A549 (cell line): Measurements from ENCODE around the gene DCAF11. TPM values are rescaled to one million over a fixed set of nuclear protein-coding genes. Genes with fewer than 3 reads are reported as not detected.

ENCODE experiments used
- ATAC-seq, 2 experiments: fragments of 200-7000 bp in 1 of 2; fragments of >200 bp in 1 of 2; cut with Nextera tagmentation in 1 of 2; cut with Tn5 transposase in 1 of 2; 3 replicates each; pipeline versions ENCODE4 v1.8.0 to v1.9.1; 2018 to 2020; ENCODE audit warnings: mild to moderate bottlenecking in 1 of 2, moderate library complexity in 1 of 2
- CTCF ChIA-PET: fragments of 300-600 bp; sonication (Branson Sonifier 250); formaldehyde crosslinking; extraction: SDS; loops from one replicate; lab custom pipeline; 2021; ENCODE audit warnings: antibody characterized with exemption, inconsistent platforms; lab: Yijun Ruan, JAX
- POLR2A ChIA-PET: fragments of 350-600 bp; formaldehyde crosslinking; extraction: SDS; loops from one replicate; lab custom pipeline; 2021; ENCODE audit warnings: antibody characterized with exemption, inconsistent platforms; lab: Yijun Ruan, JAX
- DNase-seq, 2 experiments: peaks; one replicate each; pipeline versions ENCODE4 v3.0.0 to v3.0.0-alpha.2; 2011 to 2016; ENCODE audit warnings: low read depth in 1 of 2, low spot score in 1 of 2
- FAIRE-seq: peaks from 2 replicates; lab custom pipeline; 2011; peaks lifted over from hg19 to GRCh38; lab: Jason Lieb, UNC
- H3K27ac ChIP-seq, 2 experiments: fragments of >200 bp; sonication (Bioruptor Twin); formaldehyde crosslinking; 3 replicates each; pipeline ENCODE4 v1.5.1; 2016 to 2017
- H3K4me1 ChIP-seq: fragments of >200 bp; sonication (Bioruptor Twin); formaldehyde crosslinking; 3 replicates; pipeline ENCODE4 v1.6.1; 2016
- H3K4me2 ChIP-seq: fragments of >200 bp; sonication (Bioruptor Twin); formaldehyde crosslinking; 3 replicates; pipeline ENCODE4 v1.6.1; 2016
- H3K4me3 ChIP-seq: fragments of >200 bp; sonication (Bioruptor Twin); formaldehyde crosslinking; 3 replicates; pipeline ENCODE4 v1.5.1; 2016
- H3K9me3 ChIP-seq: fragments of >200 bp; sonication (Bioruptor Twin); formaldehyde crosslinking; 3 replicates; pipeline ENCODE4 v1.6.1; 2016
- CHD2 ChIP-seq: fragments of 150-350 bp; IDR thresholded peaks from 2 replicates; pipeline ENCODE4 v1.6.1; 2014; ENCODE audit warnings: low read length; ENCODE audit not compliant: partially characterized antibody
- E2F6 ChIP-seq: IDR thresholded peaks from 2 replicates; pipeline ENCODE4 v1.6.1; 2012; ENCODE audit warnings: low read depth, borderline replicate concordance
- EP300 ChIP-seq, 2 experiments: fragments of >200 bp; sonication (Bioruptor Twin); formaldehyde crosslinking; IDR thresholded peaks; 2 replicates in 1 of 2; 3 replicates in 1 of 2; pipeline ENCODE4 v1.6.1; 2016 to 2017
- FOSL2 ChIP-seq, 2 experiments: fragments of 450-650 bp in 1 of 2; fragments of >200 bp in 1 of 2; sonication (Bioruptor Twin) in 1 of 2; formaldehyde crosslinking; IDR thresholded peaks; 2 replicates each; pipeline versions ENCODE4 v1.5.0 to v1.6.1; 2016 to 2020; ENCODE audit warnings: mild to moderate bottlenecking in 1 of 2, moderate library complexity in 1 of 2
- GATA3 ChIP-seq: IDR thresholded peaks from 2 replicates; pipeline ENCODE4 v1.6.1; 2012; ENCODE audit warnings: borderline replicate concordance
- HOXA7 ChIP-seq: fragments of 250-450 bp; sonication (Bioruptor Pico); IDR thresholded peaks from 2 replicates; pipeline ENCODE4 v1.5.0; 2020; ENCODE audit warnings: mild to moderate bottlenecking, moderate library complexity
- HOXB13 ChIP-seq: fragments of 250-450 bp; sonication (Bioruptor Pico); IDR thresholded peaks from 2 replicates; pipeline ENCODE4 v1.5.0; 2020; ENCODE audit warnings: low read depth, mild to moderate bottlenecking, moderate library complexity
- HOXB5 ChIP-seq: fragments of 250-450 bp; sonication (Bioruptor Pico); IDR thresholded peaks from 2 replicates; pipeline ENCODE4 v1.5.0; 2020; ENCODE audit warnings: mild to moderate bottlenecking, moderate library complexity
- JUN ChIP-seq, 2 experiments: fragments of >200 bp; sonication (Bioruptor Twin); formaldehyde crosslinking; IDR thresholded peaks; 2 replicates in 1 of 2; 3 replicates in 1 of 2; pipeline ENCODE4 v1.6.1; 2016 to 2017
- JUNB ChIP-seq: fragments of >200 bp; sonication (Bioruptor Twin); formaldehyde crosslinking; IDR thresholded peaks from 2 replicates; pipeline ENCODE4 v1.6.1; 2016
- KDM5A ChIP-seq: fragments of 200-600 bp; sonication (generic); IDR thresholded peaks from 2 replicates; pipeline ENCODE4 v1.6.1; 2016; ENCODE audit warnings: antibody characterized with exemption, mild to moderate bottlenecking
- MAFK ChIP-seq: fragments of 450-650 bp; IDR thresholded peaks from 2 replicates; pipeline ENCODE4 v1.6.1; 2014; ENCODE audit not compliant: partially characterized antibody
- MAX ChIP-seq: IDR thresholded peaks from 2 replicates; pipeline ENCODE4 v1.6.1; 2012
- MYC ChIP-seq: IDR thresholded peaks from 2 replicates; pipeline ENCODE4 v1.6.1; 2012; ENCODE audit warnings: mild to moderate bottlenecking, inconsistent platforms, low read length, improper control_type of control experiment, borderline replicate concordance
- PBX3 ChIP-seq: IDR thresholded peaks from 2 replicates; pipeline ENCODE4 v1.6.1; 2012
- PHF8 ChIP-seq: fragments of 200-600 bp; sonication (generic); IDR thresholded peaks from 2 replicates; pipeline ENCODE4 v1.6.1; 2016; ENCODE audit warnings: low read depth, mild to moderate bottlenecking, antibody characterized with exemption, moderate library complexity, borderline replicate concordance
- POLR2A ChIP-seq: IDR thresholded peaks from 2 replicates; pipeline ENCODE4 v1.6.1; 2012; ENCODE audit warnings: mild to moderate bottlenecking, low read length
- REST ChIP-seq: fragments of 200-600 bp; sonication (generic); IDR thresholded peaks from 2 replicates; pipeline ENCODE4 v1.6.1; 2016; ENCODE audit warnings: antibody characterized with exemption, mild to moderate bottlenecking, moderate library complexity
- RFX5 ChIP-seq: fragments of 450-650 bp; IDR thresholded peaks from 2 replicates; pipeline ENCODE4 v1.7.1; 2014; ENCODE audit warnings: antibody characterized with exemption, mild to moderate bottlenecking, moderate library complexity
- TP53 ChIP-seq: fragments of 250-450 bp; sonication (Bioruptor Pico); IDR thresholded peaks from 2 replicates; pipeline ENCODE4 v1.5.0; 2021; ENCODE audit warnings: mild to moderate bottlenecking, moderate library complexity
- USF2 ChIP-seq: fragments of 450-650 bp; IDR thresholded peaks from 2 replicates; pipeline ENCODE4 v1.6.1; 2014; ENCODE audit warnings: antibody characterized with exemption
- ZFP36 ChIP-seq: fragments of 450-650 bp; IDR thresholded peaks from 2 replicates; pipeline ENCODE4 v1.6.1; 2014; ENCODE audit warnings: borderline replicate concordance; ENCODE audit not compliant: partially characterized antibody
- WGBS: methylation state at CpG from one replicate; pipeline ENCODE4 v1.1.6; 2017; ENCODE audit errors: missing lambda C conversion rate; 5-methylcytosine and 5-hydroxymethylcytosine counted together
- polyA minus RNA-seq: library from RNA; depleted of rRNA, polyadenylated mRNA; stranded (reverse); fragments of >200 nt; gene quantifications from 2 replicates; pipeline ENCODE4 v1.2.3, GENCODE V29; 2011; rRNA and poly(A)+ RNA removed
- polyA plus RNA-seq, 4 experiments: library from polyadenylated mRNA; depleted of rRNA in 3 of 4; stranded (reverse); fragments of >200 nt; fragmentation: RNase III in 1 of 4; extraction: RNeasy Plus Mini Kit Qiagen cat#74134 plus additional on column Dnase treatment in 1 of 4; gene quantifications; 2 replicates in 3 of 4; 3 replicates in 1 of 4; pipeline ENCODE4 v1.2.3, GENCODE V29; 2011 to 2017

Gene DCAF11
- polyA plus RNA-seq (2011; rRNA removed) = 27.9 and 30.2 TPM in 2 replicates
- polyA plus RNA-seq (2012; cell fraction: cytosol; rRNA removed) = 19.8 and 23.0 TPM in 2 replicates
- 25.8 and 32.7 TPM in 2 replicates for polyA plus RNA-seq (2012; cell fraction: nucleus; rRNA removed)
- polyA plus RNA-seq (2017; fragmentation: RNase III; extraction: RNeasy Plus Mini Kit Qiagen cat#74134 plus additional on column Dnase treatment) = 22.2 to 31.4 TPM (median 30.7 TPM) in 3 replicates
- 41.2 and 48.4 TPM in 2 replicates for polyA minus RNA-seq

- FAIRE-seq = peak; percentile 77
- POLR2A ChIA-PET = interaction anchor here (0.5 to 2.9 kb wide), 25 partner anchors 10 to 1471 kb away, joined by 3 to 55 read pairs (median 4); partner anchors contain the start of genes CARMIL3, CIDEB, DHRS4L2 and EMC9
- TF ChIP-seq REST = peak; percentile 92
- TF ChIP-seq USF2 = peak; percentile 96
- peak; percentile 97 for TF ChIP-seq MAX
- TF ChIP-seq JUNB = no peak
- no peak for TF ChIP-seq EP300 (IDR thresholded peaks at IDR 0.05)
- no peak for TF ChIP-seq HOXA7 (CRISPR knock-in tag)
- TF ChIP-seq E2F6 = peak; percentile 69; the same call in 1 of the 2 replicates
- TF ChIP-seq ZFP36 = no peak
- peak; percentile 86 for TF ChIP-seq PBX3
- peak; percentile 85 for TF ChIP-seq RFX5
- no peak for TF ChIP-seq KDM5A
- peak; percentile 88 for TF ChIP-seq CHD2
- TF ChIP-seq MYC = peak; percentile 77
- TF ChIP-seq HOXB13 = no peak
- TF ChIP-seq PHF8 = peak; percentile 41; the same call in 1 of the 2 replicates
- peak; percentile 100 for TF ChIP-seq HOXB5 (CRISPR knock-in tag)
- 0 out of 2 replicates have a peak, but pooled peaks have one; percentile 3 for TF ChIP-seq POLR2A
- no peak for TF ChIP-seq TP53 (CRISPR knock-in tag)
- peak in 1 of 2 experiments; percentile 10; a peak in 2 of 5 replicates for TF ChIP-seq JUN (IDR thresholded peaks at IDR 0.05)
- no peak for TF ChIP-seq MAFK
- no peak for TF ChIP-seq FOSL2 (IDR thresholded peaks at IDR 0.05)
- peak; percentile 28; the same call in 1 of the 2 replicates for TF ChIP-seq FOSL2 (CRISPR knock-in tag; IDR thresholded peaks at IDR 0.05)
- TF ChIP-seq GATA3 = peak; percentile 28; the same call in 1 of the 2 replicates
- TF ChIP-seq, all 56 proteins: peak for 14
- ATAC-seq (peak; percentile 92 to 94), DNase-seq (peak; percentile 99 to 100)
- peak within 1 kb of the TSS; percentile 89 for H3K4me2 ChIP-seq
- peak within 1 kb of the TSS; percentile 62 for H3K4me3 ChIP-seq
- peaks cover 11% of the 10 kb centered on the region; the same call in 1 of the 3 replicates for H3K4me1 ChIP-seq
- CTCF ChIA-PET = interaction anchor here (0.8 to 5.6 kb wide), 15 partner anchors 11 to 526 kb away, joined by 3 to 44 read pairs (median 4); partner anchors contain the start of genes EMC9 and IRF9
- H3K9me3 ChIP-seq = no peaks in the 10 kb centered on the region
- peak within 1 kb of the TSS; percentile 95 to 96 for H3K27ac ChIP-seq
- 2% methylated on average over 56 of the region's 65 CpGs for WGBS
These were observed at the start of gene DCAF11, which contains the start of gene NRL for GRCh38 chr14:24114532-24115421. TSS of gene DCAF11 (plus strand) at chr14:24114777. CDS start at chr14:24115595, 818 bp downstream. TSS of gene NRL (minus strand) at chr14:24114949. CDS start at chr14:24082848, 32,101 bp downstream.
